Measurements from ENCODE around the gene MBTPS2. TPM values are rescaled to one million over a fixed set of nuclear protein-coding genes. Genes with fewer than 3 reads are reported as not detected.

Gene MBTPS2
- total and polyA plus RNA-seq, 4 donors: 3.4 to 14.6 (median 10.1) TPM

DNA sequence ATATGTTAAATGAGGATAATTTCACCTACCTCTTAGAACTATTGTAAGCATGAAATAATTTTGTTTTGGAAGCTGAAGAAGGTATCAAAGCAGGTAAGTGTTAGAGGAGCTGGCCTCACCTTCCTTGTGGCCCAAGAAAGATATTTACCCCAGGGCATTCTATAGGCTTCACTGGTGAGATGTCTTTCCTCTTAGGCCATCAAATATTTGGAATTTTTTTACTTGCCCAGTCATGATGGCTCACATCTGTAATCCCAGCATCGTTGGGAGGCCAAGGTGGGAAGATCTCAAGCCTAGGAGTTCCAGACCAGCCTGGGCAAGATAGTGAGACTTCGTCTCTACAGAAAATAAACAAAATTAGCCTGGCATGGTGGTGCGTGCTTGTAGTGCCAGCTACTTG is 95.0 kb downstream of the MBTPS2 start:
- H3K9me3 ChIP-seq (ENCODE audit: control insufficient read depth, low read length): no peaks in the 10 kb centered on the region
- WGBS, 2 donors: 75 to 87% methylated on average over 3 of the region's 3 CpGs
- no peaks in the 10 kb centered on the region for H3K4me1 ChIP-seq (ENCODE audit: control insufficient read depth in 1 of 2, insufficient read depth in 2 of 2, low read length in 2 of 2)
- H3K27me3 ChIP-seq (ENCODE audit: control insufficient read depth in 1 of 2, insufficient read depth in 2 of 2, low read length in 1 of 2): no peaks in the 10 kb centered on the region
- intact Hi-C loops (cut with DNase I): no loop called here
- ATAC-seq (ENCODE audit: low FRiP score) (no peak), DNase-seq (no peak)
- no peak overlapping the region for H3K27ac ChIP-seq (ENCODE audit: low read depth in 1 of 2, low read length in 2 of 2)
- no peaks in the 10 kb centered on the region for H3K36me3 ChIP-seq (ENCODE audit: control insufficient read depth in 1 of 2, insufficient read depth in 2 of 2, low read length in 1 of 2)
- no peak overlapping the region for H3K4me3 ChIP-seq (ENCODE audit: low read length in 2 of 2)

Other genes starting within 250 kb of the MBTPS2 start
- gene KLHL34, start 181.3 kb upstream of the MBTPS2 start, total RNA-seq: not detected
- gene KLHL34, start 181.3 kb upstream of the MBTPS2 start, polyA plus RNA-seq: under 1 TPM in 1 of 2 donors, not detected in 1; 0.63 TPM
- 1 to 10 TPM in 1 of 2 donors, under 1 TPM in 1; 0.81 to 1.0 TPM for gene SMPX, start 81.5 kb upstream of the MBTPS2 start, total RNA-seq
- gene SMPX, start 81.5 kb upstream of the MBTPS2 start, polyA plus RNA-seq: 10 to 100 TPM in 1 of 2 donors, under 1 TPM in 1; 0.51 to 16.4 TPM
- gene YY2, start 16.4 kb downstream of the MBTPS2 start, total RNA-seq: 1 to 10 TPM; 2.2 to 2.9 TPM
- gene YY2, start 16.4 kb downstream of the MBTPS2 start, polyA plus RNA-seq: 1 to 10 TPM in 1 of 2 donors, not detected in 1; 1.4 TPM
- 10 to 100 TPM; 49.4 to 57.8 TPM for gene SMS, start 101.1 kb downstream of the MBTPS2 start, total RNA-seq
- 10 to 100 TPM; 45.3 to 89.5 TPM for gene SMS, start 101.1 kb downstream of the MBTPS2 start, polyA plus RNA-seq
- gene PHEX, start 192.7 kb downstream of the MBTPS2 start, total RNA-seq: under 1 TPM; 0.13 to 0.39 TPM
- gene PHEX, start 192.7 kb downstream of the MBTPS2 start, polyA plus RNA-seq: under 1 TPM in 1 of 2 donors, not detected in 1; 0.13 TPM

Measured in aorta (tissue), 5 donors.